Cardiac muscle cell (in vitro differentiated cells and primary cell): ENCODE measurements around the gene BCR. TPM values are rescaled to one million over a fixed set of nuclear protein-coding genes. Genes with fewer than 3 reads are reported as not detected.

Experiments used
- DNase-seq, 2 donors: peaks; one replicate each; pipeline versions ENCODE4 v3.0.0 to v3.0.0-alpha.2; 2010 to 2017; ENCODE audit warnings: low read depth in 1 of 2, low spot score in 1 of 2
- H3K27ac ChIP-seq: fragments of 200-600 bp; sonication (generic); 2 replicates; pipeline ENCODE4 v1.5.1; 2016
- H3K27me3 ChIP-seq: fragments of 200-600 bp; sonication (generic); 2 replicates; pipeline ENCODE4 v1.6.0; 2016; ENCODE audit warnings: control low read depth
- H3K36me3 ChIP-seq: fragments of 200-600 bp; sonication (generic); 2 replicates; pipeline ENCODE4 v1.5.1; 2016; ENCODE audit warnings: control low read depth
- H3K4me1 ChIP-seq: fragments of 200-600 bp; sonication (generic); 2 replicates; pipeline ENCODE4 v1.8.1; 2017; ENCODE audit warnings: low read depth, mild to moderate bottlenecking, mixed run types
- H3K4me3 ChIP-seq: fragments of 200-600 bp; sonication (generic); 2 replicates; pipeline ENCODE4 v1.5.1; 2016; ENCODE audit warnings: mild to moderate bottlenecking
- H3K9me3 ChIP-seq: fragments of 200-600 bp; sonication (generic); 2 replicates; pipeline ENCODE4 v1.5.1; 2017; ENCODE audit warnings: low read depth, mild to moderate bottlenecking, control low read depth
- CTCF ChIP-seq: IDR thresholded peaks from 2 replicates; pipeline ENCODE4 v1.5.1; 2012; ENCODE audit warnings: low read depth, mild to moderate bottlenecking, low read length
- polyA plus RNA-seq: library from polyadenylated mRNA; unstranded; fragments of >200 nt; fragmentation: Nextera tagmentation; extraction: Ambion mirVana; gene quantifications from 2 replicates; pipeline ENCODE4 v1.2.1, GENCODE V29; 2016
- total RNA-seq: library from RNA; depleted of rRNA; stranded (reverse); fragments of >200 nt; gene quantifications from 2 replicates; pipeline ENCODE4 v1.2.3, GENCODE V29; 2016

The BCR gene
- total and polyA plus RNA-seq, 2 experiments from 2014 or later: 30.9 to 53.1 TPM

GRCh38 chr22:23351321-23351720, 171.0 kb downstream of the BCR start:
- H3K4me3 ChIP-seq: no peak overlapping the region
- H3K27ac ChIP-seq: no peak overlapping the region
- H3K9me3 ChIP-seq: no peaks in the 10 kb centered on the region
- no peaks in the 10 kb centered on the region for H3K36me3 ChIP-seq
- peaks cover 37% of the 10 kb centered on the region for H3K27me3 ChIP-seq
- no peaks in the 10 kb centered on the region for H3K4me1 ChIP-seq
- TF ChIP-seq CTCF: no peak
- DNase-seq: no peak

GRCh38 chr22:23353004-23353403, 172.7 kb downstream of the BCR start:
- peaks cover 37% of the 10 kb centered on the region for H3K27me3 ChIP-seq
- H3K4me1 ChIP-seq: no peaks in the 10 kb centered on the region
- TF ChIP-seq CTCF: no peak
- DNase-seq: no peak
- H3K9me3 ChIP-seq: no peaks in the 10 kb centered on the region
- no peak overlapping the region for H3K27ac ChIP-seq
- no peaks in the 10 kb centered on the region for H3K36me3 ChIP-seq
- no peak overlapping the region for H3K4me3 ChIP-seq

GRCh38 chr22:23353696-23354095, 173.4 kb downstream of the BCR start:
- no peak for TF ChIP-seq CTCF
- Histone ChIP-seq H3K4me1 (no peaks in the 10 kb centered on the region), H3K36me3 (no peaks in the 10 kb centered on the region), H3K4me3 (no peak overlapping the region), H3K27me3 (peaks cover 38% of the 10 kb centered on the region), H3K9me3 (no peaks in the 10 kb centered on the region), H3K27ac (no peak overlapping the region)
- no peak for DNase-seq

- peaks cover 22% of the 10 kb centered on the region for H3K27me3 ChIP-seq
- no peaks in the 10 kb centered on the region for H3K36me3 ChIP-seq
- no peak for TF ChIP-seq CTCF
- DNase-seq: no peak
- no peaks in the 10 kb centered on the region for H3K4me1 ChIP-seq
- no peak overlapping the region for H3K27ac ChIP-seq
- H3K9me3 ChIP-seq: no peaks in the 10 kb centered on the region
- no peak overlapping the region for H3K4me3 ChIP-seq
Measured at GRCh38 chr22:23356094-23356493, 175.8 kb downstream of the BCR start.

- no peak for TF ChIP-seq CTCF
- H3K27me3 ChIP-seq: peaks cover 18% of the 10 kb centered on the region
- DNase-seq: no peak
- H3K27ac ChIP-seq: no peak overlapping the region
- H3K4me3 ChIP-seq: no peak overlapping the region
- H3K9me3 ChIP-seq: no peaks in the 10 kb centered on the region
- no peaks in the 10 kb centered on the region for H3K4me1 ChIP-seq
- H3K36me3 ChIP-seq: no peaks in the 10 kb centered on the region
Measured at GRCh38 chr22:23357053-23357452, 176.7 kb downstream of the BCR start.

GRCh38 chr22:23359583-23360123, 179.3 kb downstream of the BCR start:
- no peak overlapping the region for H3K27ac ChIP-seq
- H3K9me3 ChIP-seq: no peaks in the 10 kb centered on the region
- no peak for TF ChIP-seq CTCF
- H3K4me1 ChIP-seq: no peaks in the 10 kb centered on the region
- H3K4me3 ChIP-seq: no peak overlapping the region
- no peaks in the 10 kb centered on the region for H3K36me3 ChIP-seq
- DNase-seq: no peak
- peaks cover 12% of the 10 kb centered on the region for H3K27me3 ChIP-seq
